Measurements from ENCODE around the gene HHAT.
"Not testable (repeated sequence)": the region's sequence is repeated elsewhere in the genome, so short reads cannot be mapped to it uniquely, and the experiment has no call there.

HHAT gene

GRCh38 chr1:210416681-210417080 lies 88.0 kb downstream of the HHAT start:
- Histone ChIP-seq H3K4me3 (ENCODE audit: low read length, poor library complexity, severe bottlenecking) (no peak overlapping the region), H3K79me2 (ENCODE audit: insufficient read depth, low read length) (no peaks in the 10 kb centered on the region), H3K9ac (ENCODE audit: low read depth, low read length, poor library complexity, severe bottlenecking) (no peak overlapping the region), H3K27me3 (ENCODE audit: insufficient read depth, low read length, poor library complexity, severe bottlenecking) (no peaks in the 10 kb centered on the region), H4K20me1 (ENCODE audit: insufficient read depth, low read length, poor library complexity, severe bottlenecking) (no peaks in the 10 kb centered on the region), H3K36me3 (ENCODE audit: insufficient read depth, low read length) (no peaks in the 10 kb centered on the region), H3K9me2 (replicated peaks; ENCODE audit: low read depth, low read length) (no peaks in the 10 kb centered on the region), H2AFZ (ENCODE audit: low read length) (no peak overlapping the region), H3F3A (ENCODE audit: low read depth) (no peaks in the 10 kb centered on the region), H3K4me2 (ENCODE audit: low read depth, low read length, poor library complexity, severe bottlenecking) (no peak overlapping the region), H3K4me1 (ENCODE audit: insufficient read depth, low read length, poor library complexity, severe bottlenecking) (no peaks in the 10 kb centered on the region), H3K9me3 (ENCODE audit: insufficient read depth, low read depth, low read length) (peaks cover 5% of the 10 kb centered on the region; the same call in 1 of the 2 replicates)
- TF ChIP-seq CTCF (conservative IDR thresholded peaks at IDR 0.05; ENCODE audit: low read length): no peak
- no peak for TF ChIP-seq EZH2phosphoT487 (IDR thresholded peaks at IDR 0.05; ENCODE audit: borderline replicate concordance)

- H3K9ac ChIP-seq (ENCODE audit: low read depth, low read length, poor library complexity, severe bottlenecking): no peak overlapping the region
- H3K9me2 ChIP-seq (replicated peaks; ENCODE audit: low read depth, low read length): no peaks in the 10 kb centered on the region
- no peaks in the 10 kb centered on the region for H3F3A ChIP-seq (ENCODE audit: low read depth)
- no peaks in the 10 kb centered on the region for H4K20me1 ChIP-seq (ENCODE audit: insufficient read depth, low read length, poor library complexity, severe bottlenecking)
- H3K79me2 ChIP-seq (ENCODE audit: insufficient read depth, low read length): no peaks in the 10 kb centered on the region
- peaks cover 4% of the 10 kb centered on the region; the same call in 1 of the 2 replicates for H3K9me3 ChIP-seq (ENCODE audit: insufficient read depth, low read depth, low read length)
- TF ChIP-seq EZH2phosphoT487 (IDR thresholded peaks at IDR 0.05; ENCODE audit: borderline replicate concordance): no peak
- TF ChIP-seq CTCF (conservative IDR thresholded peaks at IDR 0.05; ENCODE audit: low read length): no peak
- H3K36me3 ChIP-seq (ENCODE audit: insufficient read depth, low read length): no peaks in the 10 kb centered on the region
- no peak overlapping the region for H3K4me3 ChIP-seq (ENCODE audit: low read length, poor library complexity, severe bottlenecking)
- H3K27me3 ChIP-seq (ENCODE audit: insufficient read depth, low read length, poor library complexity, severe bottlenecking): no peaks in the 10 kb centered on the region
- no peaks in the 10 kb centered on the region for H3K4me1 ChIP-seq (ENCODE audit: insufficient read depth, low read length, poor library complexity, severe bottlenecking)
- H2AFZ ChIP-seq (ENCODE audit: low read length): no peak overlapping the region
- no peak overlapping the region for H3K4me2 ChIP-seq (ENCODE audit: low read depth, low read length, poor library complexity, severe bottlenecking)
Measured at GRCh38 chr1:210417881-210418280, 89.2 kb downstream of the HHAT start.

- Histone ChIP-seq H3K4me2 (ENCODE audit: low read depth, low read length, poor library complexity, severe bottlenecking) (no peak overlapping the region), H3K9me3 (ENCODE audit: insufficient read depth, low read depth, low read length) (no peaks in the 10 kb centered on the region), H3K4me1 (ENCODE audit: insufficient read depth, low read length, poor library complexity, severe bottlenecking) (no peaks in the 10 kb centered on the region), H3K36me3 (ENCODE audit: insufficient read depth, low read length) (no peaks in the 10 kb centered on the region), H3K79me2 (ENCODE audit: insufficient read depth, low read length) (no peaks in the 10 kb centered on the region), H3K4me3 (ENCODE audit: low read length, poor library complexity, severe bottlenecking) (no peak overlapping the region), H4K20me1 (ENCODE audit: insufficient read depth, low read length, poor library complexity, severe bottlenecking) (no peaks in the 10 kb centered on the region), H3F3A (ENCODE audit: low read depth) (no peaks in the 10 kb centered on the region), H3K9ac (ENCODE audit: low read depth, low read length, poor library complexity, severe bottlenecking) (no peak overlapping the region), H3K9me2 (replicated peaks; ENCODE audit: low read depth, low read length) (no peaks in the 10 kb centered on the region), H2AFZ (ENCODE audit: low read length) (no peak overlapping the region), H3K27me3 (ENCODE audit: insufficient read depth, low read length, poor library complexity, severe bottlenecking) (no peaks in the 10 kb centered on the region)
- TF ChIP-seq EZH2phosphoT487 (IDR thresholded peaks at IDR 0.05; ENCODE audit: borderline replicate concordance) (no peak), CTCF (conservative IDR thresholded peaks at IDR 0.05; ENCODE audit: low read length) (no peak)
Measured at GRCh38 chr1:210418863-210419650, 90.4 kb downstream of the HHAT start.

GRCh38 chr1:210426696-210427095 lies 98.0 kb downstream of the HHAT start:
- not testable (repeated sequence) for H2AFZ ChIP-seq (ENCODE audit: low read length); H3K79me2 ChIP-seq (ENCODE audit: insufficient read depth, low read length); H3K9me2 ChIP-seq (replicated peaks; ENCODE audit: low read depth, low read length); H3K36me3 ChIP-seq (ENCODE audit: insufficient read depth, low read length); H3K4me3 ChIP-seq (ENCODE audit: low read length, poor library complexity, severe bottlenecking); H3F3A ChIP-seq (ENCODE audit: low read depth); H3K9ac ChIP-seq (ENCODE audit: low read depth, low read length, poor library complexity, severe bottlenecking); H3K4me1 ChIP-seq (ENCODE audit: insufficient read depth, low read length, poor library complexity, severe bottlenecking); H4K20me1 ChIP-seq (ENCODE audit: insufficient read depth, low read length, poor library complexity, severe bottlenecking); H3K9me3 ChIP-seq (ENCODE audit: insufficient read depth, low read depth, low read length); H3K27me3 ChIP-seq (ENCODE audit: insufficient read depth, low read length, poor library complexity, severe bottlenecking); H3K4me2 ChIP-seq (ENCODE audit: low read depth, low read length, poor library complexity, severe bottlenecking)

All from Loucy (cell line).